GM23248 (cell line): ENCODE results near the gene RASL12. TPM values are rescaled to one million over a fixed set of nuclear protein-coding genes. Genes with fewer than 3 reads are reported as not detected.

Experiments
- DNase-seq: peaks from one replicate; pipeline ENCODE4 v3.0.0-alpha.2; 2015
- H2AFZ ChIP-seq: fragments of 200-600 bp; sonication (generic); 2 replicates; pipeline ENCODE4 v1.6.1; 2016; ENCODE audit warnings: antibody characterized with exemption
- H3F3A ChIP-seq: fragments of 200-600 bp; sonication (generic); 2 replicates; pipeline ENCODE4 v1.6.1; 2016; ENCODE audit warnings: mild to moderate bottlenecking, antibody characterized with exemption, mixed run types; ENCODE audit not compliant: insufficient read depth
- H3K27ac ChIP-seq: fragments of 200-600 bp; sonication (generic); 2 replicates; pipeline ENCODE4 v1.5.1; 2016; ENCODE audit warnings: mild to moderate bottlenecking
- H3K27me3 ChIP-seq: fragments of 200-600 bp; sonication (generic); replicated peaks from 2 replicates; pipeline ENCODE4 v1.6.1; 2016; ENCODE audit warnings: mild to moderate bottlenecking; ENCODE audit not compliant: insufficient read depth
- H3K36me3 ChIP-seq: fragments of 200-600 bp; sonication (generic); 2 replicates; pipeline ENCODE4 v1.6.1; 2016; ENCODE audit warnings: low read depth, mild to moderate bottlenecking
- H3K4me1 ChIP-seq: fragments of 200-600 bp; sonication (generic); 2 replicates; pipeline ENCODE4 v1.6.1; 2016; ENCODE audit warnings: mild to moderate bottlenecking; ENCODE audit not compliant: insufficient read depth
- H3K4me2 ChIP-seq: fragments of 200-600 bp; sonication (generic); one replicate; pipeline ENCODE4 v1.6.1; 2016; ENCODE audit warnings: mild to moderate bottlenecking; ENCODE audit not compliant: unreplicated experiment
- H3K4me3 ChIP-seq: fragments of 200-600 bp; sonication (generic); 2 replicates; pipeline ENCODE4 v1.5.1; 2016; ENCODE audit warnings: mild to moderate bottlenecking
- H3K79me2 ChIP-seq: fragments of 200-600 bp; sonication (generic); 2 replicates; pipeline ENCODE4 v1.6.1; 2016; ENCODE audit warnings: mild to moderate bottlenecking; ENCODE audit not compliant: insufficient read depth
- H3K9ac ChIP-seq: fragments of 200-600 bp; sonication (generic); 2 replicates; pipeline ENCODE4 v1.6.1; 2016; ENCODE audit warnings: mild to moderate bottlenecking
- H3K9me2 ChIP-seq: fragments of 200-600 bp; sonication (generic); 2 replicates; pipeline ENCODE4 v1.6.1; 2016; ENCODE audit warnings: mixed run types, mild to moderate bottlenecking, moderate library complexity; ENCODE audit not compliant: insufficient read depth
- H3K9me3 ChIP-seq: fragments of 200-600 bp; sonication (generic); one replicate; pipeline ENCODE4 v1.6.1; 2017; ENCODE audit warnings: low read depth
- H4K20me1 ChIP-seq: fragments of 200-600 bp; sonication (generic); 2 replicates; pipeline ENCODE4 v1.6.0; 2016; ENCODE audit not compliant: insufficient read depth
- EZH2 ChIP-seq: fragments of 200-600 bp; sonication (generic); IDR thresholded peaks from 2 replicates; pipeline ENCODE4 v1.6.1; 2018; ENCODE audit warnings: antibody characterized with exemption, mild to moderate bottlenecking; ENCODE audit not compliant: insufficient read depth, poor library complexity, severe bottlenecking
- EZH2phosphoT487 ChIP-seq: fragments of 200-600 bp; sonication (generic); IDR thresholded peaks from 2 replicates; pipeline ENCODE4 v1.6.1; 2018; ENCODE audit warnings: antibody characterized with exemption, moderate library complexity, mild to moderate bottlenecking, low read depth; ENCODE audit not compliant: insufficient read depth
- WGBS, 2 experiments: methylation state at CpG; one replicate each; pipeline ENCODE4 v1.1.6; 2015 to 2017; ENCODE audit warnings: low lambda C conversion rate in 2 of 2, low coverage in 1 of 2; ENCODE audit errors: missing lambda C conversion rate in 2 of 2; 5-methylcytosine and 5-hydroxymethylcytosine counted together
- in situ Hi-C: fragments of 300-500 bp; cut with MboI; formaldehyde crosslinking; loops from 2 replicates; pipeline ENCODE4 v1.15.0; 2020
- polyA plus RNA-seq: library from polyadenylated mRNA; unstranded; fragments of >200 nt; fragmentation: Nextera tagmentation; extraction: Ambion mirVana; gene quantifications from 2 replicates; pipeline ENCODE4 v1.2.1, GENCODE V29; 2016
- small RNA-seq: library from RNA; depleted of rRNA; stranded (forward); fragments of <200 nt; gene quantifications from one replicate; pipeline ENCODE3, GENCODE V24; 2014; ENCODE audit warnings: low read depth, low replicate concordance
- total RNA-seq: library from RNA; depleted of rRNA; stranded (reverse); fragments of >200 nt; shearing (Covaris generic); gene quantifications from 2 replicates; pipeline ENCODE4 v1.2.3, GENCODE V29; 2014; rRNA removed

The RASL12 gene
- total and polyA plus RNA-seq, 2 experiments from 2014 or later, result not detected

DNA sequence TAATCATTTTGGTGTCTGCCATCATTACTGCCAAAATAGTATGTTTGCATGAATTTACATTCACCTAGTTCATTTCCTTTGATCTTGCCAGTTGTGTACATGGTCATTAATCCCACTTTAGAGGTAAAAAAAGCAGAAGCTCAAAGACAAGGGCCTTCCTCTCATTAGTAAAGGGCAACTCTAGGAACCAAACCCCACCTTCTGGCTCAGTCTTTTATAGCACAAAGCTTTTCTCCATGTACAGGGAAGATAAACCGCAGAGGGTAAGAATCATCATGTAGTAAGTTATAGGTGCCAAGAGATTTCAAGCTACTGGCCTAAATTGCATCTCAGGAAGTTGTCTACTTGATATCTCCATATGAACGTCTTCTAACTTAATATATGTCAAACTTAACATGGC lies 58.8 kb downstream of the RASL12 start:
- Histone ChIP-seq H3K4me3 (no peak overlapping the region), H4K20me1 (no peaks in the 10 kb centered on the region), H3K4me1 (no peaks in the 10 kb centered on the region), H3K79me2 (no peaks in the 10 kb centered on the region), H3K27me3 (no peaks in the 10 kb centered on the region), H3F3A (no peaks in the 10 kb centered on the region; the same call in 1 of the 2 replicates), H3K4me2 (no peak overlapping the region), H3K27ac (no peak overlapping the region), H3K9me3 (no peaks in the 10 kb centered on the region), H3K9me2 (no peaks in the 10 kb centered on the region), H2AFZ (no peak overlapping the region), H3K9ac (no peak overlapping the region), H3K36me3 (peaks cover 18% of the 10 kb centered on the region)
- TF ChIP-seq EZH2 (no peak), EZH2phosphoT487 (no peak)
- WGBS, 2 experiments, result 96% methylated on average over 2 of the region's 2 CpGs
- no peak for DNase-seq
- in situ Hi-C loops, result no loop called here

- peaks cover 10% of the 10 kb centered on the region; the same call in 1 of the 2 replicates for H3K36me3 ChIP-seq
- no peak overlapping the region for H3K4me3 ChIP-seq
- H3K79me2 ChIP-seq, result no peaks in the 10 kb centered on the region
- H3K27me3 ChIP-seq, result no peaks in the 10 kb centered on the region
- no peaks in the 10 kb centered on the region for H3K9me2 ChIP-seq
- WGBS, 2 experiments, result 91 to 98% methylated on average over 3 of the region's 3 CpGs
- no peak for DNase-seq
- H3F3A ChIP-seq, result no peaks in the 10 kb centered on the region; the same call in 1 of the 2 replicates
- H3K27ac ChIP-seq, result no peak overlapping the region
- no peak overlapping the region for H3K4me2 ChIP-seq
- in situ Hi-C loops, result no loop called here
- H3K4me1 ChIP-seq, result no peaks in the 10 kb centered on the region
- H3K9ac ChIP-seq, result no peak overlapping the region
- no peaks in the 10 kb centered on the region for H3K9me3 ChIP-seq
- no peaks in the 10 kb centered on the region for H4K20me1 ChIP-seq
- no peak overlapping the region for H2AFZ ChIP-seq
- TF ChIP-seq EZH2, result no peak
Measured at GRCh38 chr15:65006876-65007275, 60.9 kb downstream of the RASL12 start.

GRCh38 chr15:65004993-65005392 lies 62.8 kb downstream of the RASL12 start:
- Histone ChIP-seq H3K9me3 (no peaks in the 10 kb centered on the region), H3K79me2 (no peaks in the 10 kb centered on the region), H3K9me2 (no peaks in the 10 kb centered on the region), H4K20me1 (no peaks in the 10 kb centered on the region), H3K4me3 (no peak overlapping the region), H3K9ac (no peak overlapping the region), H2AFZ (no peak overlapping the region), H3K4me2 (no peak overlapping the region), H3K4me1 (no peaks in the 10 kb centered on the region), H3K27ac (no peak overlapping the region), H3K36me3 (peaks cover 10% of the 10 kb centered on the region; the same call in 1 of the 2 replicates), H3K27me3 (no peaks in the 10 kb centered on the region), H3F3A (no peaks in the 10 kb centered on the region; the same call in 1 of the 2 replicates)
- in situ Hi-C loops, result no loop called here
- 79 to 85% methylated on average over 3 of the region's 3 CpGs for WGBS, 2 experiments
- TF ChIP-seq EZH2, result no peak
- DNase-seq, result no peak

Small RNA genes lying within 50 kb of the gene (small RNA-seq; reads per million reads assigned to genes)
- not detected for gene AC013553.1

Other genes starting within 250 kb of the RASL12 start
- gene PIF1, start 242.3 kb downstream of the RASL12 start, total RNA-seq, result 9.7 and 11.3 TPM in 2 replicates
- gene PIF1, start 242.3 kb downstream of the RASL12 start, polyA plus RNA-seq, result 7.0 and 8.1 TPM in 2 replicates
- 27.2 and 35.3 TPM in 2 replicates for gene PLEKHO2, start 226.1 kb downstream of the RASL12 start, total RNA-seq
- 30.7 and 32.3 TPM in 2 replicates for gene PLEKHO2, start 226.1 kb downstream of the RASL12 start, polyA plus RNA-seq
- gene ANKDD1A, start 156.1 kb downstream of the RASL12 start, total RNA-seq, result 3.1 and 3.3 TPM in 2 replicates
- 2.7 and 3.5 TPM in 2 replicates for gene ANKDD1A, start 156.1 kb downstream of the RASL12 start, polyA plus RNA-seq
- gene SPG21, start 78.1 kb downstream of the RASL12 start, total RNA-seq, result 66.3 and 78.4 TPM in 2 replicates
- gene SPG21, start 78.1 kb downstream of the RASL12 start, polyA plus RNA-seq, result 106 and 107 TPM in 2 replicates
- gene MTFMT, start 38.4 kb downstream of the RASL12 start, total RNA-seq, result 25.3 and 26.4 TPM in 2 replicates
- gene MTFMT, start 38.4 kb downstream of the RASL12 start, polyA plus RNA-seq, result 22.2 and 23.8 TPM in 2 replicates
- gene SLC51B, start 22.6 kb downstream of the RASL12 start, total RNA-seq, result not detected in 2 replicates
- gene SLC51B, start 22.6 kb downstream of the RASL12 start, polyA plus RNA-seq, result not detected in 2 replicates
- not detected in 2 replicates for gene KBTBD13, start 8.8 kb upstream of the RASL12 start, total RNA-seq
- not detected in 2 replicates for gene KBTBD13, start 8.8 kb upstream of the RASL12 start, polyA plus RNA-seq
- gene UBAP1L, start 47.2 kb upstream of the RASL12 start, total RNA-seq, result 0.43 and 0.63 TPM in 2 replicates
- gene UBAP1L, start 47.2 kb upstream of the RASL12 start, polyA plus RNA-seq, result 0.38 and 0.89 TPM in 2 replicates
- 11.8 and 13.6 TPM in 2 replicates for gene PDCD7, start 65.8 kb upstream of the RASL12 start, total RNA-seq
- gene PDCD7, start 65.8 kb upstream of the RASL12 start, polyA plus RNA-seq, result 7.5 and 8.4 TPM in 2 replicates
- gene CLPX, start 117.4 kb upstream of the RASL12 start, total RNA-seq, result 28.3 and 33.1 TPM in 2 replicates
- 22.8 and 23.8 TPM in 2 replicates for gene CLPX, start 117.4 kb upstream of the RASL12 start, polyA plus RNA-seq
- gene CILP, start 143.5 kb upstream of the RASL12 start, total RNA-seq, result under 0.01 and 0.11 TPM in 2 replicates
- gene CILP, start 143.5 kb upstream of the RASL12 start, polyA plus RNA-seq, result 0.09 TPM in 1 of 2 replicates, not detected in the other
- 3.8 and 5.6 TPM in 2 replicates for gene PARP16, start 218.9 kb upstream of the RASL12 start, total RNA-seq
- gene PARP16, start 218.9 kb upstream of the RASL12 start, polyA plus RNA-seq, result 7.1 and 7.7 TPM in 2 replicates
- gene RNU5A-1, start 228.1 kb upstream of the RASL12 start, total RNA-seq, result not detected in 2 replicates
- gene RNU5A-1, start 228.1 kb upstream of the RASL12 start, polyA plus RNA-seq, result not detected in 2 replicates
- not detected in 2 replicates for gene RNU5B-1, start 236.7 kb upstream of the RASL12 start, total RNA-seq
- not detected in 2 replicates for gene RNU5B-1, start 236.7 kb upstream of the RASL12 start, polyA plus RNA-seq